NCI-H82 (cell line): ENCODE data around the gene HOXC9.

ENCODE experiments used
- DNase-seq: peaks from one replicate; lab custom pipeline; 2025; lab: John Stamatoyannopoulos, UW

Gene HOXC9

GRCh38 chr12:53988541-53989226, 11.3 kb upstream of the HOXC9 start:
- no peak for DNase-seq

GRCh38 chr12:53989227-53990113, 10.5 kb upstream of the HOXC9 start:
- DNase-seq, result peak; percentile 60

GRCh38 chr12:53990311-53991076, 9.5 kb upstream of the HOXC9 start:
- no peak for DNase-seq

DNA sequence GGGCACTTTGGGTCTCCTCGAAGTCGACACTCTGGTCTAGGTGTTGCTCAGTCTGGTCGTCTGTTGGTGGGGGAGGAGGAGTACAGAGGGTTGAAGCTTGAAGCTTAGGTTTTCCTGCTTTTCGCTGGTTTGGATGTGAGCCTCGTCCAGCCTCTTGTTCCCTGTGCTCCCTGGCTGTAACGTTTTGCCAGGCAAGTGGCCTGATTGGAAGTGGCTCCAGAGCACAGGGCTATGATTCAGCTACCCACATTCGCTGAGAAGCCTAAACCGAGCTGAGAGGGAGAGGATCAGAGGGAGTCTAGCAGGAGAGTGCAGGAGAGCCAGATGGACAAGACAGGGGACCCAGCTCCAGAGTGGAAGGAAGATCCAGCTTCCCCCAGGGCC, 8.9 kb upstream of the HOXC9 start:
- DNase-seq, result peak; percentile 76

DNA sequence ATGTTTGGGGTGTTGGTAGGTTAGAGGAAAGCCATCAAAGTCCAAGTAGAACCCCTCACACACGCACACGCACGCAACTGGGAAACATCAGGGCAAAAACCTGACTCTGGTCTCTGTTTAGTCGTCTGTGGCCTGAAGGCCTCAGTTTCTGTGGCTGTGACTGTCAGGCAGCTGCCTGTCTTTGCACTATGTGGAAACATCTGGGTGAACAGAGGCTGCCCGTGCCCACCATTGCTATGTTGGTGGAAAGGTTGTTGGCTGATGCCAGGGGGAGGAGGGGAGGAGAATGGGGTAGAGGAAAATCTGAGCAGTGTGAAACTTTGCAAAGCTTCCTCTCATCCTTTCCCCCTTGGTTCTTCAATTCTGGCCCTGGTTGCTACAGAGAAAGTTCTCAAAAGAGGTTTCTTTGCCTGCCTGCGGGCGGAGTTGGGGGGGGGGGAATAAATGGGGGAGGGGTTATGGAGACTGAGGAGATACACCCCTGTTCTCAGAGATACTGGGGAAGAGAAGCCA, 7.5 kb upstream of the HOXC9 start:
- no peak for DNase-seq

DNA sequence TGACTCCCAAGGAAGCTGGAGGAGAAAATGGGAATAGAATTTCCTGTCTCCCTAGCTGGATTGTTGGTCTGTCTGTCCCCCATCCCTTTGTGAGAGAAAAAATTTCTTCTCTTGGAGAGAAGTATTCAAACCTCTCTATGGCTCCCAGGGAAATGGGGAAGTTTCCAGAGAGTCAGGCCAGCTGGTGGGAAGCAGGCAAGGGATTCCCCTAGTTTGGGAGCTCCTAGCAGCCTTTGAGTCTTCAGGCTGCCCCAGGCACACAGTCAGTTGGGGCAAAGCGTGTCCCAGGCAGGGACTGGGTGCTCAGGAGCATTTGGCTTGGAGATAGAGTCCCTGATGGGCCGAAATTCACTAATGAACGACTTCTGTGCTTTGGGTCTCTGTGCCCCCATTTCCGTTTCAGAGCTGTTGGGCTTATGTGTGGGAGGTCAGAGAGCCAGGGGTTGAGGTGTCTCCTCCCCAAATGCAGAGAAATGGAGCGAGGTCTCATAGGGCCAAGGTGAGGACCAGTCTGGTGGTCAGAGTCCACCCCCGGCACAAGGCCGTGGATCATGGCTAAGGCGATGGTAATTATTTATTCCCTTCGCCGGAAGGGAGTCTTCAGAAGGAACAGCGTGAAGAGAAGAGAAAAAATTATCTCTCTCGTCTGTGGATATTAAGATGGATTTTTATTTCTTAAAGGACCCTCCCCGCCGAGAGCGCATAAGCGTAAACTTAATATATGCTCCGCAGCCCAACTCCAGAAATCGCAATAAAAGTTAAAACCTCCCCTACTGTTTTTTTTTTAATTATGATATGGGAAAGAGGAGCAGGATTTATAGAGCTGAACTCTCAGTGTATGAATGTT, 6.6 kb upstream of the HOXC9 start:
- DNase-seq, result no peak

- DNase-seq, result no peak
Measured at GRCh38 chr12:53994009-53994263, 6.0 kb upstream of the HOXC9 start.

DNA sequence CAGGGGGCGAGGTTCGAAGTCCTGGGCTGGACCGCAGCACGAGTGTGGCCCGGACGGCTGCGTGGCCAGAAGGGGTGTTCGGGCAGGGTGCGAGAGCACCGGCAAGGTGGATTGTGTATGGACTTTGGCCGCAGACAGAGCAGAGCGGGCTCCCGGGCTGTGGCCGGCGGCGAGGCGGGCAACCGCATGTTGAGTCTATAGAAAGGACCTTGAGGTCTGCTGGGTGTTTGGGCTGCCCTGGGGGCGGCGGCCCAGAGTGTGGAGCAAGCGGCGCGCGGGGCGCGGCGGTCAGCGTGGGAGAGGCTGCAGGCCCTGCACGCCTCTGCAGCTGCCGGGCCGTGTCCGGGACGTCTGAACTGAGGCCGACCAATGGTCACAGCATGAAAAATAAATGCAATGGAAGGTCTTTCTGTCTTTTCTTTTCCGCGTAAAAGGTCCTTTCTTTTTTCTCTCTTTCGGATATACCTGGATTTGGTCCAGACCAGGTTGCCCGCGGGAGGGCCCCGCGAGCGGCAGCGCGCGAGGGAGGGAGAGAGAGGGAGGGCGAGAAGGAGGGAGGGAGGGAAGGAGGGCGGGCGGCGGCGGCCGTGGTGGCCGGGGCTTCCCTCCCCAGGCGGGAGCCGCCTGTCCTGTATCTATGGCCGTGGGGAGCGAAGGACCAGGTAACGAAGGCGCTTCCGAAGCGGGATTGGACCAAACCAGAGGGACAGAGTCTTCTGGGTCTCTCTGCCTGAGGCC, 5.5 kb upstream of the HOXC9 start:
- no peak for DNase-seq

- DNase-seq, result no peak
Measured at GRCh38 chr12:53995002-53995377, 5.0 kb upstream of the HOXC9 start.

DNA sequence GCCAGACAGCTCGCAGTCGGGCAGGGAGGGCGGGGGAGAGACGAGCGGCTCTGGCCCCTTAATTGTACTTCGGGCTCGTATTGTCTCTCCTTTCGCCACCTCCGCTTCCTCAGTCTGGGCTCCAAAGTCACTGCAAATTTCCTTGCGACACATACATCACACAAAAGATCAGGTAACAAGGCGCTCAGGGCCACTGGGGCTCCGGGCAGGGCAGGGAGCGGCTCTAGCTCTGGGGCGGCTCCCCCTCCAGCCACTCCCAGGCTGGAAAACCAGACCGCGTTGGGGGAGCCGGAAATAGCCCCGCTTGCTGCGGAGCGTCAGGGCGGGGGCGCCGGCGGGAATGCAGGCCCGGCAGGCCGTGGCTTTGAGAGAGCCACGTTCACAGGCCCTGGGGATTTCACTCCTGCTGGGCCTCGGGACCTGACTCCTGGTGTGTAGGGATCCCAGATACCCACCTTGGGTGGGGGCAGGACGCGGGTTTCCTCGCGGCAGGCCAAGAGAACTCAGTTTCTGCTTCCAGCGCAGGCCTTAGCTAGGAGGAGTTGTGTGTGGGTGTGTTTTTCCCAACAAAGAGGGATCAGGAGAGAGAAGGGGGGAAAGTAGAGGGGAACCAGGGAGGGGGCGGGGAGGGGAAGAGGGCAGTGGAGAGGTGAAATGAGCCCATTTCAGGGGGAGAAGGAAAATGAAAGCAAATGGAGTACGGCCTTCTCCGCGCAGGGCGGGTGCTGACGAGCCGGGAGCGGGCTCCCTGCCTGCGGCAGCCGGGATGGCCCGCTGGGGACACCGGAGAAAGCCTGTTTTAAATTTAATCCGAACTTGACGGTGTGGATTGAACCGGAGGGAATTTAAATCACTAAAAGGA, 4.4 kb upstream of the HOXC9 start:
- no peak for DNase-seq

- no peak for DNase-seq
Measured at GRCh38 chr12:53996240-53997203, 3.4 kb upstream of the HOXC9 start.

GRCh38 chr12:53997204-53998109, 2.5 kb upstream of the HOXC9 start:
- peak; percentile 52 for DNase-seq

DNA sequence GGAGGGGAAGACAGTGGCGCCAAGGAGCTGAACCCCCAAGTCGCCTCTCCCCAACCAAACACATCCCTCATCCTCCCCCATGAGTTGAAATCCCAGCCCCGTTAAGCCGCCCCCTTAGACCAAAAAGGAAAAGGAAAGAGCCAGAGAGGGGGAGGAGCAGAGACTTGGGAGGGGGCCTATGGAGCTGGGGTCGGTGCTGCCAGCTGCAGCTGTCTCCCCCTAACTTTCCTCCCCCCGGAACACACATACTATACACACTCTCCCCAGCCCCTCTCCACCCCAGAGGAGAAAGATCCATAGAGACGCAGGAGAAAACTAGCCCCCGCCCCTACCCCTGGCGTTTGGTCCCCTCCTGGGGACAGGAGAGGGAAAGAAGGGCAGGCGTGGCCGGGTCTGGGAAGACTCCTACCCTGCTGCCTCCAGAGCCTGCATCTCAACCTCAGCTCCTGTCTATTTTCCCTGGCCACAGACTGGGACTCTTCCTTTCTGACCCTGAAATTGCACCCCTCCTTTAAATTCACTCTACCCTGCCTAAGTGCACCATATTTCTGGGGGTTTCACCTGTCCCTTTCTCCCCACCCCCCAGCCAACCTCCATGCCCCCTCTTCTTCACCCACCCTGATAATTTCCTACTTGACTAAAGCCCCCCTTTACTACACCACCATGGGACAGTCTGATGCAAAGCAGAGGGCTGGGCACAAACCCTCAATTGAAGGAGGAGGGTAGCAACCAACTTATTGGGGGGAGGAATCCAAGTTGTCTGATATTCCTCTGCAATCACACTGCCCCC, 1.7 kb upstream of the HOXC9 start:
- DNase-seq, result no peak

DNA sequence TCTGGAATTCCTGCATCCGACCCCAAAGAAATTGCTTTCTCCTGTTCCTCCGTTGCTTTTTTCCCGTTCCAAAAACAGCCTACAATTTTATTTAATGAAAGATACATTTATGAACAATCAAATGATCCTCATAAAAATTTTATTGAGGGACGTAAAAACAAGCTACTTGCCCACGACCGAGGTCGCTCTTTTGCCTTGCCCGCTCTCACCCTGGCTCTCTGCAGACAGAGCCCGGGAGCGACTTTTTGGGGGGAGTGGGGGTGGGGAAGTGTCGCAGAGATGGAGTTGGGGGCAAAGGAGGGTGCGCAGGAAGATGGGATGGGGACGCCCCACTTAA, 1.1 kb upstream of the HOXC9 start:
- no peak for DNase-seq

DNA sequence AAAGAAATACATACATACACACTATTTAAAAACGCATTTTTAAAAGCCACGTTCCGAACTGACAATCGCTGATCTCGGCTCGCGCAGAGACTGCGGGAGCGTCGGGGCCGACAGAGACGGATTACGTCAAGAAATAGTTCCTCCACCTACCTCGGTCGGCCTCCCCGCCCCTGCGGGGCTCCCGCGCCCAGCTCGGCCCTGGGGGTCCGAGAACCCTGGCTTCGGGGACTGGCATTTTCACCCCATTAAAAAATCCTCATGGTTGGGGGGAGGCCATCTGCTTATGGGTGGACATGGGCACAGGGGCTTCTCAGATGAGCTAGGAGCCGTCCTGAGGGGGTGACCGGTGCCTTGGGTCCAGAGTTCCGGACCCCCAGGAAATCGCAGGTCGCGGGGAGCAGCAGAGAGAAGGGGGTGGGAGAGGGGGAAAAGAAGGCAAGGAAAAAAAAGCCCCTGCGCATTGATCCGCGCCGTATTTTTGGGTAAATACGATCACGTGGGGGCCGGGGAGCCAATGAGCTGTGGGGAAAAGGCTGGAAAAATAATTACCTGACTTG, 324 bp upstream of the HOXC9 start:
- peak; percentile 90 for DNase-seq

DNA sequence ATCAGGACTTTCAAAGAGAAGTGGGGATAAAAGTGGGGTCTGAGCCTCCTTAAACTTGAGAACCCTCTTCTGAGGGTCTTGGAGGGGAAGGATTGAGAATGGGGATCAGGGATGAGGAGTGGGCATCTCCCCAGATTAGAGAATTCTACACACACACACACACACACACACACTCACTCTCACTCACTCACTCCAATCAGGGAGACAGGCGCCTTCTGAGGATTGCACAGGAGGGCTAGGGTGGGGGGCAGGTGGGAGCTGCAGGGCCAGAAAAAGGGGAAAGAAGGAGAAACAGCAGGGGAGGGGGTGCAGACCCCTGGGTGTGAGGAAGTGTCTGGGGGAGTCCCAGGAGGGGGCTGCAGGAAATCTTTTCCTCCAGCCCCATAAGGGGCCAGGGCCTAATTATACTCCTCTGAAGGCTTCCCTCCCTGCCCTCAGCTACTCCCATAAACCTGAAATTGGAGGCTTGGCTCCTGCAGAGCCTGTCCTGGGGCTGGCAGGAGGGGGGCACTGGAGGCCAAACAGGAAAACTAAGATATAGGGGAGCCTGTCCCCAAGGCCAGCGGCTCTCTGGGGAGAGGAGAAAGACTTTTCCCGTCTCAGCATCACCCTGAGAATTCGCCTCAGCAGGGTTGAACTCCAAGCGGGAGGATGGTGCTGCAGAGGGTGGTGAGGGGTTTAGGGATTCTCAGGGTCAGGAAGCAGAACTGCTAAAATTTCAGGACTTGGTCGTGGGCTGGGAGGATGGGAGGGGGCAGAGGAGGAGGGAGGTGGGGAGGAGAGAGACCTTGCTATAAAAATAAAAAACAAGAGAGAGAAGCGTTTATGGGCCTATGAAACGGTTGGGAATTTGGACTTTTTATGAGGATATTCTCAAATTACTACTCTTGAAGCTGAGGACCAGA, 1.6 kb downstream of the HOXC9 start:
- peak; percentile 43 for DNase-seq
